ENCODE data around the gene MAPK8IP1.

DNA sequence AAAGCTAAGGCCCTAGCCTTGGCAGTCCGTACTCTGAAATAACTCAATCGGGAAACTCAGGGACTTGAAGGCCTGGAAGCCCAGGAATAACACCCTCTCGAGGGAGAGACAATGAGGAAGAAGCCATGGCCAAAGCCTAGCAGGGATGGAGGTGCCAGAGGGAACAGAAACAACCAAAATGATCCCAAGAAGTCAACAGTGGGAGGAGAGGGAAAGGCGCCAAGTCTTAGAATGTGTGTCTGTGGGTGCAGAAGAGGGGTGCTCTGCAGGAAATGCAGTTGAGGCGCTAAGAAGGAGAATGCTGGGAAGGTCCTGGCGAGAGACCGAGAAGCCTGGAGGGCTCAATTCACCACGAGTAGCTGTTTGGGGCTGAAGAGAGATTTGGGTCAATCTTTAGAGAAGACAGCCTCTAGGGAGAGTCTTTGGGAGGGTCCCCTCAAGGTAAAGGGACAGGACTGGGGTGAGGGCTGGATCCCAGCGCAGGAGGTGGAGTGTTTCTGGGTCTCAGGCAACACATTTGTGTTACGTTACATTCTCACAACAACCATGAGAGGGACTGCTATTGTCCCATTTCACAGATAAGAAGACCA lies 760 bp upstream of the MAPK8IP1 start:
- TF ChIP-seq, protein P1, sequence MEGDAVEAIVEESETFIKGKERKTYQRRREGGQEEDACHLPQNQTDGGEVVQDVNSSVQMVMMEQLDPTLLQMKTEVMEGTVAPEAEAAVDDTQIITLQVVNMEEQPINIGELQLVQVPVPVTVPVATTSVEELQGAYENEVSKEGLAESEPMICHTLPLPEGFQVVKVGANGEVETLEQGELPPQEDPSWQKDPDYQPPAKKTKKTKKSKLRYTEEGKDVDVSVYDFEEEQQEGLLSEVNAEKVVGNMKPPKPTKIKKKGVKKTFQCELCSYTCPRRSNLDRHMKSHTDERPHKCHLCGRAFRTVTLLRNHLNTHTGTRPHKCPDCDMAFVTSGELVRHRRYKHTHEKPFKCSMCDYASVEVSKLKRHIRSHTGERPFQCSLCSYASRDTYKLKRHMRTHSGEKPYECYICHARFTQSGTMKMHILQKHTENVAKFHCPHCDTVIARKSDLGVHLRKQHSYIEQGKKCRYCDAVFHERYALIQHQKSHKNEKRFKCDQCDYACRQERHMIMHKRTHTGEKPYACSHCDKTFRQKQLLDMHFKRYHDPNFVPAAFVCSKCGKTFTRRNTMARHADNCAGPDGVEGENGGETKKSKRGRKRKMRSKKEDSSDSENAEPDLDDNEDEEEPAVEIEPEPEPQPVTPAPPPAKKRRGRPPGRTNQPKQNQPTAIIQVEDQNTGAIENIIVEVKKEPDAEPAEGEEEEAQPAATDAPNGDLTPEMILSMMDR (conservative IDR thresholded peaks at IDR 0.05; ENCODE audit: low read depth in 2 of 2) = no peak
- TF ChIP-seq EZH2phosphoT487 (IDR thresholded peaks at IDR 0.05; ENCODE audit: unreplicated experiment) (no peak), POLR2AphosphoS5 (IDR thresholded peaks at IDR 0.05; ENCODE audit: low read depth) (no peak)
